Measurements from ENCODE around the gene IL9R.

DNA sequence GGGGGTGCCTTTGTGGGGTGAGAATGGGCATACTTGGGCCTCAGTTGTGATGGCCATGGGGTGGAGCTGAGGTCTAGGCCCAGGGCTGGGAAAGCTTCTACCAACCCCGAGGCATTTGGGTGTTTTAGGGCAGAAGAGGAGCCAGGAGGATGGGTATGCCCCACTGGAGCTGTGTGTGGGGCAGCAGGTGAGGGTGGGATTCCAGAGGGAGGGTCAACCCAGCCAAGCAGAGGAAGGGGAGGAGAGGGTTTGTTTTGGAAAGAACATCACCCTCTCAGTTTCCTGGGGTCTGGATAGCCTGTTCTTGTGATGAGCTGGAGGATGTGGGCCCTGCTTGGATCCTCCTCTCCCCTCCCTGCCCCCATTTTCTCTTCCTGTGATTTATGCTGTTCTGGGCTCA lies 620 bp downstream of the IL9R start:
- no peak for TF ChIP-seq POLR2A (IDR thresholded peaks at IDR 0.05)
- TF ChIP-seq, protein P1, sequence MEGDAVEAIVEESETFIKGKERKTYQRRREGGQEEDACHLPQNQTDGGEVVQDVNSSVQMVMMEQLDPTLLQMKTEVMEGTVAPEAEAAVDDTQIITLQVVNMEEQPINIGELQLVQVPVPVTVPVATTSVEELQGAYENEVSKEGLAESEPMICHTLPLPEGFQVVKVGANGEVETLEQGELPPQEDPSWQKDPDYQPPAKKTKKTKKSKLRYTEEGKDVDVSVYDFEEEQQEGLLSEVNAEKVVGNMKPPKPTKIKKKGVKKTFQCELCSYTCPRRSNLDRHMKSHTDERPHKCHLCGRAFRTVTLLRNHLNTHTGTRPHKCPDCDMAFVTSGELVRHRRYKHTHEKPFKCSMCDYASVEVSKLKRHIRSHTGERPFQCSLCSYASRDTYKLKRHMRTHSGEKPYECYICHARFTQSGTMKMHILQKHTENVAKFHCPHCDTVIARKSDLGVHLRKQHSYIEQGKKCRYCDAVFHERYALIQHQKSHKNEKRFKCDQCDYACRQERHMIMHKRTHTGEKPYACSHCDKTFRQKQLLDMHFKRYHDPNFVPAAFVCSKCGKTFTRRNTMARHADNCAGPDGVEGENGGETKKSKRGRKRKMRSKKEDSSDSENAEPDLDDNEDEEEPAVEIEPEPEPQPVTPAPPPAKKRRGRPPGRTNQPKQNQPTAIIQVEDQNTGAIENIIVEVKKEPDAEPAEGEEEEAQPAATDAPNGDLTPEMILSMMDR (IDR thresholded peaks at IDR 0.05), result no peak
